Ovary (tissue), 9 donors: ENCODE results near the gene SRM. TPM values are rescaled to one million over a fixed set of nuclear protein-coding genes. Genes with fewer than 3 reads are reported as not detected.

Experiments
- DNase-seq, 5 donors: peaks; one replicate each; pipeline ENCODE4 v3.0.0-alpha.2; 2019 to 2020
- H3K27ac ChIP-seq, 2 donors: fragments of 200-600 bp; one replicate each; pipeline versions ENCODE4 v1.5.1 to v1.8.0; 2019 to 2022
- H3K27me3 ChIP-seq: fragments of 200-600 bp; one replicate; pipeline ENCODE4 v1.8.0; 2022
- H3K36me3 ChIP-seq: fragments of 200-600 bp; sonication (generic); one replicate; pipeline ENCODE4 v1.5.1; 2019
- H3K4me1 ChIP-seq: one replicate; pipeline ENCODE4 v1.8.1; 2013; ENCODE audit warnings: mild to moderate bottlenecking, moderate library complexity; ENCODE audit not compliant: insufficient read depth
- H3K4me3 ChIP-seq: fragments of 200-600 bp; sonication (generic); one replicate; pipeline ENCODE4 v1.5.1; 2017
- H3K9me3 ChIP-seq, 2 donors: fragments of 200-600 bp in 1 of 2; sonication (generic) in 1 of 2; one replicate each; pipeline versions ENCODE4 v1.5.1 to v1.8.1; 2013 to 2019; ENCODE audit warnings: mild to moderate bottlenecking in 1 of 2, moderate library complexity in 1 of 2
- EP300 ChIP-seq: sonication (generic); formaldehyde crosslinking; IDR thresholded peaks from one replicate; pipeline ENCODE4 v1.6.1; 2017; ENCODE audit warnings: antibody characterized with exemption
- POLR2A ChIP-seq: fragments of 450-650 bp; IDR thresholded peaks from one replicate; pipeline ENCODE4 v1.6.1; 2017; ENCODE audit warnings: antibody characterized with exemption, mild to moderate bottlenecking, moderate library complexity
- WGBS, 3 donors: extraction: QIAGEN DNeasy Blood & Tissue Kit in 1 of 3; methylation state at CpG; one replicate each; pipeline versions ENCODE4 v1.1.5 to v1.1.7; 2013 to 2017; 5-methylcytosine and 5-hydroxymethylcytosine counted together
- intact Hi-C, 4 donors: fragments of 100-400 bp; cut with DNase I; formaldehyde crosslinking; loops; one replicate each; pipeline versions ENCODE4 v1.11.0 to v1.15.1; 2022 to 2023
- polyA plus RNA-seq, 2 donors: library from polyadenylated mRNA; stranded (reverse); fragments of 200-250 nt in 1 of 2; fragments of 350-450 nt in 1 of 2; fragmentation: Illumina TruSeq in 1 of 2; extraction: RNeasy Lipid Tissue Mini Kit (QIAGEN cat#74804) in 1 of 2; gene quantifications; one replicate each; pipeline ENCODE4 v1.2.3, GENCODE V29; 2013 to 2014
- total RNA-seq, 7 donors: library from RNA; depleted of rRNA in 2 of 7; stranded (reverse); fragments of >200 nt in 2 of 7; fragmentation: NEBNext Ultra II Directional in 3 of 7; extraction: Animal tissue kit (Norgen Biotek cat#: 25700) in 3 of 7; gene quantifications; one replicate each; pipeline versions ENCODE4 v1.1.0 to v1.2.4, GENCODE V29; 2016 to 2023
- TF ChIP-seq, protein P1 (sequence below), 3 donors: fragments of 450-650 bp in 2 of 3; fragments of 200-600 bp in 1 of 3; IDR thresholded peaks; one replicate each; pipeline versions ENCODE4 v1.5.1 to v1.8.0; 2016 to 2022; ENCODE audit warnings: antibody characterized with exemption in 3 of 3, mild to moderate bottlenecking in 1 of 3
- donor health status: DM: no; HTN: no; CAD: no; lungs with moderate emphysema.
- donor health status: DM: no; HTN: no; CAD: no.
- donor health status: Bipolar disorder and iron deficiency.
- donor health status: DM: yes; HTN: yes; CAD: no.
- donor health status: DM: no; HTN: no; CAD: no.
- donor health status: DM: yes; HTN: yes; CAD: no.

SRM gene
- total and polyA plus RNA-seq, 9 donors = 31.7 to 111 (median 55.3) TPM

DNA sequence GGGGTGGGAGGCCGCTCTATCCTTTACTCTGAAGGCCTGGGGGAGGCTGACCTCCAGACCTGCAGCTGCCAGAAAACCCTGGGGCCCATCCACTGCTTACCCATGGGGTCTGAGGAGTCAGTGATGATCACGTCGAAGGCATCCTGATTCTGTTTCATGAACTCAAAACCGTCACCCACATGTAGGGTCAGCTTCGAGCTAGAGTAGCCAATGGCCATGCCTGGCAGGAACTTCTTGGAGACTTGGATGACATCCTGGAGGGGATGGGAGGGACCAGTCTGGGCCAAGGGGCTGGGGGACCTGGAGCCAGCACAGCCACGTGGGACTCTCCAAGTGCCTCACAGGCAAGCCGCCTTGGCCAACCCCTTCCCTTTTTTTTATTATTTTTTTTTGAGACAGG is 3.3 kb downstream of the SRM start:
- 84 to 88% (median 87%) methylated on average over 7 of the region's 7 CpGs for WGBS, 3 donors
- TF ChIP-seq EP300 (no peak), POLR2A (no peak)
- TF ChIP-seq, protein P1, sequence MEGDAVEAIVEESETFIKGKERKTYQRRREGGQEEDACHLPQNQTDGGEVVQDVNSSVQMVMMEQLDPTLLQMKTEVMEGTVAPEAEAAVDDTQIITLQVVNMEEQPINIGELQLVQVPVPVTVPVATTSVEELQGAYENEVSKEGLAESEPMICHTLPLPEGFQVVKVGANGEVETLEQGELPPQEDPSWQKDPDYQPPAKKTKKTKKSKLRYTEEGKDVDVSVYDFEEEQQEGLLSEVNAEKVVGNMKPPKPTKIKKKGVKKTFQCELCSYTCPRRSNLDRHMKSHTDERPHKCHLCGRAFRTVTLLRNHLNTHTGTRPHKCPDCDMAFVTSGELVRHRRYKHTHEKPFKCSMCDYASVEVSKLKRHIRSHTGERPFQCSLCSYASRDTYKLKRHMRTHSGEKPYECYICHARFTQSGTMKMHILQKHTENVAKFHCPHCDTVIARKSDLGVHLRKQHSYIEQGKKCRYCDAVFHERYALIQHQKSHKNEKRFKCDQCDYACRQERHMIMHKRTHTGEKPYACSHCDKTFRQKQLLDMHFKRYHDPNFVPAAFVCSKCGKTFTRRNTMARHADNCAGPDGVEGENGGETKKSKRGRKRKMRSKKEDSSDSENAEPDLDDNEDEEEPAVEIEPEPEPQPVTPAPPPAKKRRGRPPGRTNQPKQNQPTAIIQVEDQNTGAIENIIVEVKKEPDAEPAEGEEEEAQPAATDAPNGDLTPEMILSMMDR (IDR thresholded peaks at IDR 0.05) = no peak
- Histone ChIP-seq H3K4me1 (peaks cover 15% of the 10 kb centered on the region), H3K4me3 (no peak overlapping the region), H3K27ac (no peak overlapping the region), H3K27me3 (no peaks in the 10 kb centered on the region), H3K9me3 (no peaks in the 10 kb centered on the region), H3K36me3 (no peaks in the 10 kb centered on the region)
- intact Hi-C loops = no loop called here
- DNase-seq = no peak

DNA sequence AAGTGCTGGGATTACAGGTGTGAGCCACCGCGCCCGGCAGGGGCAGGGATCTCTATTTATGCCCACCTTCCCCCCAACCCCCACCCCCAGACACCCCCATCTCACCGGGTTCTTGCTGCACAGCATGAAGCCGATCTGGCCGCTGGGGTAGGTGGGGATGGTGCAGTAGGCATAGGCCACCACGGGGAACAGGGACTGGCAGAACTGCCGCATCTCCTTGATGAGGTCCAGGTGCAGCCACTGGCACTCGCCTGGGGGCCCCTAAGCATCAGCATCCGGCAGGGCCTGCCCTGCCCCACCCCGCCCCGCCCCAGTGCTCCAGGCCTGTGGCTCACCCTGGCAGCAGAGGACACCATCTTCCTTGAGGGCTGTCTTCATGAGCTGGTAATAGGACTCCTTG is 4.1 kb downstream of the SRM start:
- Histone ChIP-seq H3K27me3 (no peaks in the 10 kb centered on the region), H3K4me3 (no peak overlapping the region), H3K9me3 (no peaks in the 10 kb centered on the region), H3K36me3 (no peaks in the 10 kb centered on the region), H3K27ac (no peak overlapping the region), H3K4me1 (peaks cover 9% of the 10 kb centered on the region)
- DNase-seq = no peak
- intact Hi-C loops = no loop called here
- WGBS, 3 donors = 87 to 89% (median 88%) methylated on average over 12 of the region's 12 CpGs
- TF ChIP-seq EP300 (no peak), POLR2A (no peak)
- TF ChIP-seq, protein P1 (IDR thresholded peaks at IDR 0.05) = no peak

DNA sequence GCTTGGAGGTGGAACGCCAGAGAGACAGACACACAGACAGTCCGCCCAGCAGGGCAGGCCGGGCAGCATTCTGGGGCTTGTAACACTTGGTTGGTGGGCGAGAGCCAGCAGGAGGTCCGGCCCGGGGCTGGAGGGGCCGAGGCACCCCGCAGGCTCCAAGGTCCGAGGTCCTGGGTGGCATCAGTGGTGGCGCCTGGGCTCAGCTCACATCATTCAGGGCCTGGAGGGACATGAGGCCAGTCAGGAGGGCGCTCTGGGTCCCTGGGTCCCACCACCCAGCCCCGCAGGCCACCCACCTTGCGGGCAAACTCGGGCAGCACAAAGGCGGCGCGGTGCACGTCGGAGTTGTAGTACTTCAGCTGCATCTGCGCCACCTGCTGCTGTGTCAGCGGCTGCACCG is 5.2 kb downstream of the SRM start:
- TF ChIP-seq POLR2A = no peak
- TF ChIP-seq, protein P1 (IDR thresholded peaks at IDR 0.05) = no peak
- no peak for TF ChIP-seq EP300
- Histone ChIP-seq H3K27me3 (no peaks in the 10 kb centered on the region), H3K4me1 (peaks cover 9% of the 10 kb centered on the region), H3K27ac (no peak overlapping the region), H3K36me3 (no peaks in the 10 kb centered on the region), H3K4me3 (no peak overlapping the region), H3K9me3 (no peaks in the 10 kb centered on the region)
- 81 to 88% (median 87%) methylated on average over 22 of the region's 22 CpGs for WGBS, 3 donors
- intact Hi-C loops = no loop called here
- no peak for DNase-seq

DNA sequence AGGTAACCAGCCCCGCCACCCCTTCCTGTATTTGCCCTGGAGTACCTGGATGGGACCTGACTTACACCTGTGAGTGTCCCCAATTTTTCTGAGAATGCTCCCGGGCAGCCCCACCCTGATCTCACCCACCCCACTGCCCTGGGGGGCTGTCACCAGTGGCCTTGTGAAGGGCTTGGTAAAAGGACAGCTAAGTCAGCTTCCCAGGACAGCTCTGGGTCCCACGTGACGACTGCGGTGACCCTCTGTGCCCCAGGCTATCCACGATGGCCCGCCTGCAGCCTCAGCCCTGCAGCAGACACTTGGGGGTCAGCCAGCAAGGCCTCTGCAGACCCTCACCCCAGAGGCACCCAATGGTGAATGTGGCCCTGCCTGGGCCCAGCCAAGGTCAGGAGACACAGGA is 5.6 kb downstream of the SRM start:
- H3K4me3 ChIP-seq = no peak overlapping the region
- DNase-seq = no peak
- no peak overlapping the region for H3K27ac ChIP-seq
- WGBS, 3 donors = 74 to 93% (median 83%) methylated on average over 7 of the region's 7 CpGs
- TF ChIP-seq EP300 (no peak), POLR2A (no peak)
- TF ChIP-seq, protein P1 (IDR thresholded peaks at IDR 0.05) = no peak
- no peaks in the 10 kb centered on the region for H3K27me3 ChIP-seq
- no peaks in the 10 kb centered on the region for H3K36me3 ChIP-seq
- H3K9me3 ChIP-seq = no peaks in the 10 kb centered on the region
- intact Hi-C loops = no loop called here
- peaks cover 6% of the 10 kb centered on the region for H3K4me1 ChIP-seq

DNA sequence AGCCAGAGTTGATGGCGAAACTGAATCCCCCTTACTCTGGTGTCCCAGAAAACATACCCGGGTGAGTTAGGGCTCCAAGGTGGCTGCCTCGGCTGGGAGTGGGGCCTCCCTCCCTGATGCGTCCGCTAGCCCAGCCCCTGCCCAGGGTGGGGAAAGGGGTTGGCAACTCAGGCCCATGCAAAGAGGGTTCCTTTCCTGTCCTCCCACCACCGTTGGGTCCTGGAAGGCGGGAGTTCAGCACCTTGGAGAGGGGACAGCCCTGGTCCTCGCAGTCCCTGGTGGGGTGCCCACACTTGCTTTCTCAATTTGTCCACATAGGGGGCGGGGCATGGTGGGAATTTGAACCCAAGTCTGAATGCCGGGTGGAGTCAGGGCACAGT is 6.1 kb downstream of the SRM start:
- intact Hi-C loops = no loop called here
- DNase-seq = peak in 3 of 5 donors; percentile 45 to 61 (median 55)
- no peaks in the 10 kb centered on the region for H3K9me3 ChIP-seq

More for the DNA sequence above, 6.1 kb downstream of the SRM start:
- Histone ChIP-seq H3K4me1 (peaks cover 2% of the 10 kb centered on the region), H3K27ac (no peak overlapping the region), H3K27me3 (no peaks in the 10 kb centered on the region), H3K36me3 (no peaks in the 10 kb centered on the region), H3K4me3 (no peak overlapping the region)
- 52 to 55% (median 54%) methylated on average over 10 of the region's 10 CpGs for WGBS, 3 donors
- TF ChIP-seq, protein P1 (IDR thresholded peaks at IDR 0.05) = no peak
- no peak for TF ChIP-seq POLR2A
- TF ChIP-seq EP300 = no peak
